ENCODE measurements around the gene HS6ST1.

HS6ST1 gene

GRCh38 chr2:128282976-128283810, 35.5 kb downstream of the HS6ST1 start (continued):
- no peak for TF ChIP-seq POU6F1 (CRISPR knock-in tag; IDR thresholded peaks at IDR 0.05; ENCODE audit: borderline replicate concordance, low read depth)
- TF ChIP-seq OSR1 (CRISPR knock-in tag; IDR thresholded peaks at IDR 0.05): no peak
- TF ChIP-seq ARNTL (CRISPR knock-in tag; IDR thresholded peaks at IDR 0.05; ENCODE audit: borderline replicate concordance, low read depth): no peak

DNA sequence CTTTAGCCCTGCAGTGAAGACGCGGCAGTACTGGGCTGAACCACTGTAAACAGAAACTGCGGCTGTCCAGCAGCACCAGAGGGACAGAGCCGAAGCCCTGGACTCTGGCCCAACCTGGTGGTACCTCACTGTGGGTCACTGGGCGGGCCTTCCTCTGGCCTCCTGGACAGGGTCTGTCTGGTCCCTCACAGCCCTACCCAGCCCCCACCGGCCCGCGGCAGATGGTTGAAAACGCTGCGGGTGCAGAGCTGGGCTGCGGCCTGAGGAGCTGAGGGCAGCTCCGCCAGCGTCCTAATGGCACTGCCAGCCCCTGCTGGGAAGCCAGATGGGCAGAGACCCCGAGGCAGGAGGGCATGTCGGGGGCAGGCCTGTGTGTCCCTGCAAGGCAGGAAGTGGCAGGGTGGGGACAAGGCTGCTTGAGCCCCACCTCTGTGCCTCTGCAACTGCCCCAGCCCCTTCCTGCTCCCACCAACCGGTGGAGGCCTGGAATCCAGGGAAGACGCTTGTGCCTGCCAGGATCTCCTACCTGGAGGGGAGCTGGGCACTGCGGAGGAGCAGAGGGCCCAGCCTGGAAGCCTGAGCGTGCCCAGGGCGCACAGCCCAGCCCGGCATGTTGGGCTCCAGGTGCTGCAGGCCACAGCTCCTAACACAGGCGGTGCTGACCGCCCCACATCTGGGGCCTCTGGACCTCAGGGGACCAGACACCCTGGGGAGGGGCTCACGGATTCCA, 36.3 kb downstream of the HS6ST1 start:
- no peak for TF ChIP-seq ZFP30 (CRISPR knock-in tag; IDR thresholded peaks at IDR 0.05)
- no peak for TF ChIP-seq TCF4 (CRISPR knock-in tag; IDR thresholded peaks at IDR 0.05; ENCODE audit: borderline replicate concordance)
- no peak for TF ChIP-seq ZC3H10 (CRISPR knock-in tag; IDR thresholded peaks at IDR 0.05)
- TF ChIP-seq ZFP3 (CRISPR knock-in tag; IDR thresholded peaks at IDR 0.05): no peak
- no peak for TF ChIP-seq TOX (CRISPR knock-in tag; IDR thresholded peaks at IDR 0.05; ENCODE audit: borderline replicate concordance)
- no peak for TF ChIP-seq BACH2 (CRISPR knock-in tag; IDR thresholded peaks at IDR 0.05; ENCODE audit: borderline replicate concordance)
- TF ChIP-seq TSHZ2 (CRISPR knock-in tag; IDR thresholded peaks at IDR 0.05): no peak
- TF ChIP-seq PPARA (CRISPR knock-in tag; IDR thresholded peaks at IDR 0.05; ENCODE audit: borderline replicate concordance): no peak
- no peak for TF ChIP-seq ISL1 (CRISPR knock-in tag; IDR thresholded peaks at IDR 0.05)
- ATAC-seq: peak; percentile 22

- ATAC-seq: no peak
- no peak for TF ChIP-seq PPARA (CRISPR knock-in tag; IDR thresholded peaks at IDR 0.05; ENCODE audit: borderline replicate concordance)
- no peak for TF ChIP-seq TCF4 (CRISPR knock-in tag; IDR thresholded peaks at IDR 0.05; ENCODE audit: borderline replicate concordance)
- no peak for TF ChIP-seq ZNF8 (CRISPR knock-in tag; IDR thresholded peaks at IDR 0.05)
- TF ChIP-seq RARB (CRISPR knock-in tag; IDR thresholded peaks at IDR 0.05): no peak
- TF ChIP-seq TOX (CRISPR knock-in tag; IDR thresholded peaks at IDR 0.05; ENCODE audit: borderline replicate concordance): no peak
Observed at GRCh38 chr2:128281852-128282245, 36.8 kb downstream of the HS6ST1 start.

GRCh38 chr2:128280901-128281321, 37.8 kb downstream of the HS6ST1 start:
- no peak for ATAC-seq
- TF ChIP-seq GLIS3 (CRISPR knock-in tag; IDR thresholded peaks at IDR 0.05) (no peak), TSHZ2 (CRISPR knock-in tag; IDR thresholded peaks at IDR 0.05) (no peak), ZFP3 (CRISPR knock-in tag; IDR thresholded peaks at IDR 0.05) (no peak), ZNF70 (CRISPR knock-in tag; IDR thresholded peaks at IDR 0.05) (no peak), ZC3H10 (CRISPR knock-in tag; IDR thresholded peaks at IDR 0.05) (no peak), ZNF8 (CRISPR knock-in tag; IDR thresholded peaks at IDR 0.05) (no peak), POU6F1 (CRISPR knock-in tag; IDR thresholded peaks at IDR 0.05; ENCODE audit: borderline replicate concordance, low read depth) (no peak), TOX (CRISPR knock-in tag; IDR thresholded peaks at IDR 0.05; ENCODE audit: borderline replicate concordance) (no peak), PATZ1 (CRISPR knock-in tag; IDR thresholded peaks at IDR 0.05; ENCODE audit: borderline replicate concordance) (no peak), OSR1 (CRISPR knock-in tag; IDR thresholded peaks at IDR 0.05) (no peak), TCF4 (CRISPR knock-in tag; IDR thresholded peaks at IDR 0.05; ENCODE audit: borderline replicate concordance) (no peak), ARNTL (CRISPR knock-in tag; IDR thresholded peaks at IDR 0.05; ENCODE audit: borderline replicate concordance, low read depth) (no peak), ZFP30 (CRISPR knock-in tag; IDR thresholded peaks at IDR 0.05) (no peak)
- TF ChIP-seq, protein P1, sequence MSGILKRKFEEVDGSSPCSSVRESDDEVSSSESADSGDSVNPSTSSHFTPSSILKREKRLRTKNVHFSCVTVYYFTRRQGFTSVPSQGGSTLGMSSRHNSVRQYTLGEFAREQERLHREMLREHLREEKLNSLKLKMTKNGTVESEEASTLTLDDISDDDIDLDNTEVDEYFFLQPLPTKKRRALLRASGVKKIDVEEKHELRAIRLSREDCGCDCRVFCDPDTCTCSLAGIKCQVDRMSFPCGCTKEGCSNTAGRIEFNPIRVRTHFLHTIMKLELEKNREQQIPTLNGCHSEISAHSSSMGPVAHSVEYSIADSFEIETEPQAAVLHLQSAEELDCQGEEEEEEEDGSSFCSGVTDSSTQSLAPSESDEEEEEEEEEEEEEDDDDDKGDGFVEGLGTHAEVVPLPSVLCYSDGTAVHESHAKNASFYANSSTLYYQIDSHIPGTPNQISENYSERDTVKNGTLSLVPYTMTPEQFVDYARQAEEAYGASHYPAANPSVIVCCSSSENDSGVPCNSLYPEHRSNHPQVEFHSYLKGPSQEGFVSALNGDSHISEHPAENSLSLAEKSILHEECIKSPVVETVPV (CRISPR knock-in tag; IDR thresholded peaks at IDR 0.05): no peak
